Kidney (tissue), 14 donors: ENCODE data around the gene FBXL20. TPM values are rescaled to one million over a fixed set of nuclear protein-coding genes. Genes with fewer than 3 reads are reported as not detected.

Source experiments
- DNase-seq, 5 donors: peaks; one replicate each; pipeline ENCODE4 v3.0.0-alpha.2; 2013 to 2020
- FAIRE-seq: peaks from 2 replicates; lab custom pipeline; 2012; peaks lifted over from hg19 to GRCh38; lab: Jason Lieb, UNC
- H3K27ac ChIP-seq, 2 donors: one replicate each; pipeline ENCODE4 v1.7.0; 2013; ENCODE audit warnings: low read depth in 2 of 2, low read length in 2 of 2, inconsistent platforms in 1 of 2
- H3K27me3 ChIP-seq: one replicate; pipeline ENCODE4 v1.7.1; 2013; ENCODE audit warnings: low read length, inconsistent platforms; ENCODE audit not compliant: control insufficient read depth, insufficient read depth
- H3K36me3 ChIP-seq, 3 donors: one replicate each; pipeline versions ENCODE4 v1.7.0 to v1.7.1; 2013; ENCODE audit warnings: low read length in 3 of 3, control low read depth in 1 of 3, inconsistent platforms in 1 of 3; ENCODE audit not compliant: insufficient read depth in 3 of 3, control insufficient read depth in 2 of 3
- H3K4me1 ChIP-seq, 3 donors: one replicate each; pipeline versions ENCODE4 v1.7.0 to v1.7.1; 2013; ENCODE audit warnings: low read length in 3 of 3, inconsistent platforms in 1 of 3, low read depth in 1 of 3; ENCODE audit not compliant: control insufficient read depth in 2 of 3, insufficient read depth in 2 of 3
- H3K4me3 ChIP-seq, 3 donors: one replicate each; pipeline versions ENCODE4 v1.7.0 to v1.8.1; 2013; ENCODE audit warnings: low read length in 3 of 3, control low read depth in 1 of 3, inconsistent platforms in 1 of 3
- H3K9ac ChIP-seq, 3 donors: one replicate each; pipeline versions ENCODE4 v1.7.0 to v1.7.1; 2013; ENCODE audit warnings: low read length in 3 of 3, control low read depth in 1 of 3, inconsistent platforms in 1 of 3
- H3K9me3 ChIP-seq, 3 donors: one replicate each; pipeline versions ENCODE4 v1.7.0 to v1.7.1; 2013; ENCODE audit warnings: low read length in 3 of 3, control low read depth in 1 of 3, inconsistent platforms in 1 of 3; ENCODE audit not compliant: control insufficient read depth in 2 of 3, insufficient read depth in 1 of 3
- intact Hi-C: fragments of 100-400 bp; cut with DNase I; formaldehyde crosslinking; loops from one replicate; pipeline ENCODE4 v1.11.1; 2022
- polyA plus RNA-seq: library from polyadenylated mRNA; stranded (reverse); fragments of 350-450 nt; fragmentation: Illumina TruSeq; extraction: RNeasy Lipid Tissue Mini Kit (QIAGEN cat#74804); gene quantifications from one replicate; pipeline ENCODE4 v1.2.3, GENCODE V29; 2014; ENCODE audit warnings: low read depth, low replicate concordance; ENCODE audit not compliant: insufficient read depth
- total RNA-seq: library from RNA; stranded (reverse); fragmentation: NEBNext Ultra II Directional; extraction: Animal tissue kit (Norgen Biotek cat#: 25700); gene quantifications from one replicate; pipeline ENCODE4 v1.2.1, GENCODE V29; 2021
- TF ChIP-seq, protein P1 (sequence below): IDR thresholded peaks from 3 replicates; pipeline ENCODE4 v1.5.1; 2012; ENCODE audit warnings: mild to moderate bottlenecking, moderate library complexity, borderline replicate concordance; ENCODE audit not compliant: insufficient read depth; ENCODE audit errors: extremely low read depth
- donor health status: control.
- donor health status: control.
- donor health status: control.
- donor health status: control.
- donor health status: control.
- donor health status: DM: yes; HTN: yes; CAD: no.
- donor health status: Normal renal cell carcinoma (clear cell type).

FBXL20 gene
- total and polyA plus RNA-seq, 2 donors from 2014 or later: 3.2 to 16.1 TPM

DNA sequence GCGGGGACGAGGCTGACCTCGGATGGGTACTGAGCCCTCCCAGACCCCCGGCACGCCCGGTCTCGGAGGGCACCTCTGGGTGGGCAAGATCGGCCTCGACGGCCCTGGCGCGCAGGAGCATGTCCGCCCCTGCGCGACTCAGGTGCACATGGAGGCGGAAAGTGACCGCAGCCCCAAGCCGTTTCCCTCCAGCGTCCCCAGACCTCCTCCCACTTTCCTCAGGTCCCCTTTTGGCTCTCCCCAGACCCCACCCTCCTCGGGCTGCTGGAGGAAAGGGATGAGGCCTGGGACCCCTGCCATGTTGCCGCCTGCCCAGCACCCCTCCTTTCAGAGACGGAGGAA, 191.4 kb downstream of the FBXL20 start:
- Histone ChIP-seq H3K9ac (no peak overlapping the region), H3K4me1 (peaks cover 0 to 15% (median 0%) of the 10 kb centered on the region in 3 donors), H3K4me3 (peak overlapping the region in 1 of 3 donors; percentile 37), H3K36me3 (peaks cover 0 to 2% (median 1%) of the 10 kb centered on the region in 3 donors), H3K9me3 (no peaks in the 10 kb centered on the region), H3K27me3 (no peaks in the 10 kb centered on the region), H3K27ac (no peak overlapping the region)
- DNase-seq (no peak), FAIRE-seq (no peak)
- TF ChIP-seq, protein P1, sequence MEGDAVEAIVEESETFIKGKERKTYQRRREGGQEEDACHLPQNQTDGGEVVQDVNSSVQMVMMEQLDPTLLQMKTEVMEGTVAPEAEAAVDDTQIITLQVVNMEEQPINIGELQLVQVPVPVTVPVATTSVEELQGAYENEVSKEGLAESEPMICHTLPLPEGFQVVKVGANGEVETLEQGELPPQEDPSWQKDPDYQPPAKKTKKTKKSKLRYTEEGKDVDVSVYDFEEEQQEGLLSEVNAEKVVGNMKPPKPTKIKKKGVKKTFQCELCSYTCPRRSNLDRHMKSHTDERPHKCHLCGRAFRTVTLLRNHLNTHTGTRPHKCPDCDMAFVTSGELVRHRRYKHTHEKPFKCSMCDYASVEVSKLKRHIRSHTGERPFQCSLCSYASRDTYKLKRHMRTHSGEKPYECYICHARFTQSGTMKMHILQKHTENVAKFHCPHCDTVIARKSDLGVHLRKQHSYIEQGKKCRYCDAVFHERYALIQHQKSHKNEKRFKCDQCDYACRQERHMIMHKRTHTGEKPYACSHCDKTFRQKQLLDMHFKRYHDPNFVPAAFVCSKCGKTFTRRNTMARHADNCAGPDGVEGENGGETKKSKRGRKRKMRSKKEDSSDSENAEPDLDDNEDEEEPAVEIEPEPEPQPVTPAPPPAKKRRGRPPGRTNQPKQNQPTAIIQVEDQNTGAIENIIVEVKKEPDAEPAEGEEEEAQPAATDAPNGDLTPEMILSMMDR: no peak
- intact Hi-C loops: no loop called here

DNA sequence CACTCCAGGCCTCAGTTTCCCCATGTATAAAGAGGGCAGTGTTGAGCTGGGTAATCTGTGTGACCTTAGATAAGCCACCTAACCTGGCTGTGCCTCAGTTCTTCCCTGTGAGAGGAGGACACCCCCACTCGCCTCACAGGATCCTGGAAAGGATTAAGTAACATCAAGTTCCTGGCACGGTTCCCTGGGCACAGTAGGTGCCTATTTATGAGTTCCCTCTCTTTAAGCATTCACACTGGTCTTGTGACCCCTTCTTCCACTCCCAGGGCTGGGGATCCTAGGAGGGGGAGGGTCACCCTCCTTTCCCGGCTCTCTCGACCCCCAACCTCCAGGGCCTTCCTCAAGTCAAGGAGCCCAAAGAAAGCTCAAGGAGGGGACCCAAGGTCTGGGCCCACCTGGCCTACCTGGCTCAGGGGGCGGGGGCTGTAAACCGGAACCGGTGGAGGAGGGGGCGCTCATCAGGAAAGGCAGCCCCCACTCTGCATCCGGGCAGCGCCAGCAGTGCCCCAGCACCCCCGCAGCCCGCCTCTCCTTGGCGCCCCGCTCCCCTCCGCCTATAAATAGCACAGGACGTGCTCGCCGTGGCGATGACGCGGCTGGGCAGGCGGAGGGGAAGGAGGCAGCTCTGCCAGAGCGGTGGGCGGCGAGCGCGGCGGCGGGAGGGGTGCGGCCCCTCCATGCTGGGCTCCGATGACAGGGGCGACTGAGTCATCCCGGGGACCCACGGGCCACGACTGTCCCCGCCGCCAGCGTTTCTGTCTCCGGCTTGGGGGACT, 191.9 kb downstream of the FBXL20 start:
- Histone ChIP-seq H3K9ac (no peak overlapping the region), H3K4me3 (peak overlapping the region in 1 of 3 donors; percentile 37)
- DNase-seq: peak; percentile 69 to 92 (median 76)

DNA sequence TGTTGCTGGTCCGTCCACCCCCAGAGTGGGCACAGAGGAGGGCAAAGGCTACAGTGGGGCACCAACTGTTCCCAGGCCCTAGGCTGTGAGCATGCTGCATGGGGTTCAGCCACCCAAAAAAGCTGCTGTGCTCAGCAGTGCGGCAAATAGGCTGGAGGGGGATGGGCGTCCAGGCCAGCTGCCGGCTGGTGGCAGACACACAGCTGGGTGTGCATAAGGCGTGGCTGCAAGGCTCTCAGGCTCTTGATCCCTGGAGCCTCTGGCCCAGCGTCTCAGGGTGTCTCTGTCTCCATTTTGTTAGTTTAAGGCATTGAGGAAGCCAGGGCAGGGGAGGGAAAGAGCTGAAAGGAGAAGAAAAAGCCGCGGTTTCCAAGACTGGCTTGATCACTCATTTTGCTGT, 192.5 kb downstream of the FBXL20 start:
- H3K27ac ChIP-seq: no peak overlapping the region
- no peak overlapping the region for H3K9ac ChIP-seq
- peak in 2 of 5 donors; percentile 60 to 80 for DNase-seq
- H3K27me3 ChIP-seq: no peaks in the 10 kb centered on the region
- FAIRE-seq: no peak
- peaks cover 0 to 15% (median 0%) of the 10 kb centered on the region in 3 donors for H3K4me1 ChIP-seq
- H3K36me3 ChIP-seq: peaks cover 3 to 14% (median 10%) of the 10 kb centered on the region in 3 donors
- no peak overlapping the region for H3K4me3 ChIP-seq
- intact Hi-C loops: no loop called here
- H3K9me3 ChIP-seq: no peaks in the 10 kb centered on the region
- TF ChIP-seq, protein P1: no peak

More for the DNA sequence above, 191.9 kb downstream of the FBXL20 start:
- peaks cover 0 to 8% (median 5%) of the 10 kb centered on the region in 3 donors for H3K36me3 ChIP-seq
- no peaks in the 10 kb centered on the region for H3K27me3 ChIP-seq
- TF ChIP-seq, protein P1: no peak
- peaks cover 0 to 15% (median 0%) of the 10 kb centered on the region in 3 donors for H3K4me1 ChIP-seq
- intact Hi-C loops: no loop called here
- FAIRE-seq: no peak
- H3K9me3 ChIP-seq: no peaks in the 10 kb centered on the region
- H3K27ac ChIP-seq: no peak overlapping the region
